HG02588 (cell line): ENCODE results near the gene VAT1L.

Source experiments
- ATAC-seq: cut with Tn5 transposase; IDR thresholded peaks from one replicate; pipeline ENCODE4 v1.9.1; 2021; ENCODE audit warnings: mild to moderate bottlenecking, moderate library complexity; ENCODE audit not compliant: unreplicated experiment

The VAT1L gene

GRCh38 chr16:77905374-77905920 is 117.1 kb downstream of the VAT1L start:
- ATAC-seq, result no peak

- ATAC-seq, result no peak
Measured at GRCh38 chr16:77910021-77910420, 121.7 kb downstream of the VAT1L start.

GRCh38 chr16:77912617-77913016 is 124.3 kb downstream of the VAT1L start:
- no peak for ATAC-seq

GRCh38 chr16:77913738-77914253 is 125.4 kb downstream of the VAT1L start:
- no peak for ATAC-seq

GRCh38 chr16:77916111-77916510 is 127.7 kb downstream of the VAT1L start:
- ATAC-seq, result no peak

GRCh38 chr16:77917971-77918370 is 129.6 kb downstream of the VAT1L start:
- ATAC-seq, result no peak

- no peak for ATAC-seq
Measured at GRCh38 chr16:77918809-77919707, 130.7 kb downstream of the VAT1L start.

GRCh38 chr16:77919761-77920415 is 131.5 kb downstream of the VAT1L start:
- no peak for ATAC-seq

- ATAC-seq, result no peak
Measured at GRCh38 chr16:77920984-77921383, 132.6 kb downstream of the VAT1L start.

GRCh38 chr16:77922228-77922754 is 133.9 kb downstream of the VAT1L start:
- no peak for ATAC-seq

- ATAC-seq, result no peak
Measured at GRCh38 chr16:77925531-77925930, 137.2 kb downstream of the VAT1L start.

GRCh38 chr16:77928096-77928495 is 139.7 kb downstream of the VAT1L start:
- no peak for ATAC-seq

- ATAC-seq, result no peak
Measured at GRCh38 chr16:77929004-77929403, 140.6 kb downstream of the VAT1L start.

GRCh38 chr16:77931058-77931457 is 142.7 kb downstream of the VAT1L start:
- no peak for ATAC-seq

- ATAC-seq, result no peak
Measured at GRCh38 chr16:77937473-77938149, 149.2 kb downstream of the VAT1L start.

- no peak for ATAC-seq
Measured at GRCh38 chr16:77938913-77939312, 150.5 kb downstream of the VAT1L start.

- ATAC-seq, result no peak
Measured at GRCh38 chr16:77939968-77940367, 151.6 kb downstream of the VAT1L start.

GRCh38 chr16:77943801-77944200 is 155.4 kb downstream of the VAT1L start:
- no peak for ATAC-seq

GRCh38 chr16:77944631-77945030 is 156.3 kb downstream of the VAT1L start:
- no peak for ATAC-seq

GRCh38 chr16:77945126-77945525 is 156.8 kb downstream of the VAT1L start:
- no peak for ATAC-seq

- ATAC-seq, result no peak
Measured at GRCh38 chr16:77946823-77947222, 158.5 kb downstream of the VAT1L start.
